ENCODE data around the gene NOX3. TPM values are rescaled to one million over a fixed set of nuclear protein-coding genes. Genes with fewer than 3 reads are reported as not detected.

The NOX3 gene
- total RNA-seq, 3 donors from 2014 or later (not counting 1 experiment from before 2014, with no cell fraction given) = not detected

DNA sequence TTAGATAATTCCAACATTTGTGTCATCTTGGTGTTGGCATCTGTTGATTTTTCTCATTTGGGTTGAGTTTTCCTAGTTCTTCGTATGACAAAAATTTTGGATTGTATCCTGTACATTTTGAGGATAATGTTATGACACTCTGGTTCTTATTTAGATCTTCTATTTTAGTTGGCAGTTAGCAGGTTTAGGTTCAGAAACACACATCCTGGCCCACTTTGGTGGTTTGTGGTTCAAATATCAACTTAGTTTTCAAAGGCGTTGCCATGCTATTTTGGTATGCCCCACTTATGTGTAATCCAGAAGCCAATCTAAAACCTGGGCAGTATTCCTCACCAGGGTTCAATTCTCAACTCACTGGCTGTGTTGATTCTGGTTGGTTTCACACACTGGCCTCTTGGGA, 68.2 kb downstream of the NOX3 start:
- Histone ChIP-seq H3K36me3 (ENCODE audit: control insufficient read depth, insufficient read depth, low read length) (no peaks in the 10 kb centered on the region), H3K9me3 (ENCODE audit: control insufficient read depth, insufficient read depth, low read length) (no peaks in the 10 kb centered on the region), H3K4me3 (ENCODE audit: low read length) (no peak overlapping the region), H3K27me3 (ENCODE audit: control insufficient read depth, insufficient read depth, low read length) (no peaks in the 10 kb centered on the region), H3K4me1 (ENCODE audit: control insufficient read depth, insufficient read depth, low read length) (no peaks in the 10 kb centered on the region), H3K27ac (ENCODE audit: low read length) (no peak overlapping the region)
- no peak for DNase-seq
- intact Hi-C loops (cut with micrococcal nuclease) = no loop called here
- TF ChIP-seq, protein P1, sequence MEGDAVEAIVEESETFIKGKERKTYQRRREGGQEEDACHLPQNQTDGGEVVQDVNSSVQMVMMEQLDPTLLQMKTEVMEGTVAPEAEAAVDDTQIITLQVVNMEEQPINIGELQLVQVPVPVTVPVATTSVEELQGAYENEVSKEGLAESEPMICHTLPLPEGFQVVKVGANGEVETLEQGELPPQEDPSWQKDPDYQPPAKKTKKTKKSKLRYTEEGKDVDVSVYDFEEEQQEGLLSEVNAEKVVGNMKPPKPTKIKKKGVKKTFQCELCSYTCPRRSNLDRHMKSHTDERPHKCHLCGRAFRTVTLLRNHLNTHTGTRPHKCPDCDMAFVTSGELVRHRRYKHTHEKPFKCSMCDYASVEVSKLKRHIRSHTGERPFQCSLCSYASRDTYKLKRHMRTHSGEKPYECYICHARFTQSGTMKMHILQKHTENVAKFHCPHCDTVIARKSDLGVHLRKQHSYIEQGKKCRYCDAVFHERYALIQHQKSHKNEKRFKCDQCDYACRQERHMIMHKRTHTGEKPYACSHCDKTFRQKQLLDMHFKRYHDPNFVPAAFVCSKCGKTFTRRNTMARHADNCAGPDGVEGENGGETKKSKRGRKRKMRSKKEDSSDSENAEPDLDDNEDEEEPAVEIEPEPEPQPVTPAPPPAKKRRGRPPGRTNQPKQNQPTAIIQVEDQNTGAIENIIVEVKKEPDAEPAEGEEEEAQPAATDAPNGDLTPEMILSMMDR (IDR thresholded peaks at IDR 0.05) = no peak
- Mint-ChIP-seq H3K4me3 (no peak overlapping the region), H3K36me3 (peaks cover 11% of the 10 kb centered on the region), H3K27me3 (ENCODE audit: low read depth in 2 of 2) (peaks cover 0 to 4% of the 10 kb centered on the region in 2 donors), H3K9me3 (peaks cover 0 to 2% of the 10 kb centered on the region in 2 donors), H3K4me1 (peaks cover 10 to 12% of the 10 kb centered on the region in 2 donors), H3K27ac (no peak overlapping the region)
- no peak for ATAC-seq
- 50% methylated on average over 2 of the region's 2 CpGs for WGBS (ENCODE audit: insufficient coverage)

DNA sequence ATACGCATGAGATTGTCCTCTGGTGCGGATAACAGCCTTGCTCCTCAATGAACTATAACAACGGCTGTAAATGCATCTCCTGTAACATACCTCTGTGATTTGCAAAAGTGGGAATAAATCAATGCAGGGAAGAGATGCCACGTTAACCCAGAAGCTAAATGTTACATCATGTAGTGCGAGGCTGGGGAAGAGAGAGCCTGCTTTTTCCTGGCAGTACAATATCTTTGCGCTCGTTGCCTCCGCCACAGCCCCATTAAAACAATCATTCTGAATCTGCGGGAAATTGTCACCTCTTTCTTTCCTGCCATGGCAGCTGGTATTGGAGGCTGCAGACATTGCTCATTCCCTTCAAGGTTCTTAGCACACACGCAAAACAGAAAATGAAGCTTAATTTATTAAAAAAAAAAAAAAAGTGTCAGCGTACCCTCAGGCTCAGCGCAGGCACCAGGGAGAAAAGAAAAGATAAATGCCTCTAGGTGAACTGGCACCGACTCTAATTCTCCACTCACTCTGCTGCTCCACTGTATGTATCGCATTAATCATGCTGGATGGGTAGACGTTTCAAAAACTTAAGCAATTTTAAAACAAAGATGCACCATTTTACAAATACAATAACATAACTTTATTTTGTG, 71.2 kb downstream of the NOX3 start:
- peaks cover 10 to 12% of the 10 kb centered on the region in 2 donors for H3K4me1 Mint-ChIP-seq
- Histone ChIP-seq H3K4me3 (ENCODE audit: low read length) (no peak overlapping the region), H3K36me3 (ENCODE audit: control insufficient read depth, insufficient read depth, low read length) (no peaks in the 10 kb centered on the region), H3K27ac (ENCODE audit: low read length) (no peak overlapping the region), H3K9me3 (ENCODE audit: control insufficient read depth, insufficient read depth, low read length) (no peaks in the 10 kb centered on the region), H3K4me1 (ENCODE audit: control insufficient read depth, insufficient read depth, low read length) (no peaks in the 10 kb centered on the region), H3K27me3 (ENCODE audit: control insufficient read depth, insufficient read depth, low read length) (no peaks in the 10 kb centered on the region)
- H3K9me3 Mint-ChIP-seq = peaks cover 0 to 1% of the 10 kb centered on the region in 2 donors
- no peak for DNase-seq
- no peak for ATAC-seq
- peaks cover 10% of the 10 kb centered on the region for H3K36me3 Mint-ChIP-seq
- H3K4me3 Mint-ChIP-seq = no peak overlapping the region
- no peak overlapping the region for H3K27ac Mint-ChIP-seq
- TF ChIP-seq, protein P1 (IDR thresholded peaks at IDR 0.05) = no peak
- H3K27me3 Mint-ChIP-seq (ENCODE audit: low read depth in 2 of 2) = no peaks in the 10 kb centered on the region
- 93% methylated on average over 15 of the region's 15 CpGs for WGBS (ENCODE audit: insufficient coverage)
- intact Hi-C loops (cut with micrococcal nuclease) = no loop called here

DNA sequence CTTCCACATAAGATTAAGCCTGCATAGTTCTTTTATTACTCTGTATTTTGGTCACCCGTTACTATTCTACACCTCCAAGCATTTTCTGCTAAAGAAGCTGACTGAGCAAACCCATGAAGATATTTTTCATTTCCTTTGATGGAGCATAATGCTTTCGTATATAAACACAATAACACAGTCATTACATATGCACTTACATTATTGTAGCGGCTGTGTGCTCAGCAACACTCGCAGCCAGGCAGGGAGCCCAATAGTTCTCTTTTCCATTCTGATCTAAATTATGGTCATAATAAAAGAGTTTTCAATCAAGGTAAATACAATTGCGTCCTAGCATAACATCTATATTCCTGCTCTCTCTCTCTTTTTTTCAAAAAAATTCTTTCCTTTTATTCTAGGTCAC, 71.7 kb downstream of the NOX3 start:
- H3K27me3 Mint-ChIP-seq (ENCODE audit: low read depth in 2 of 2) = no peaks in the 10 kb centered on the region
- H3K4me3 ChIP-seq (ENCODE audit: low read length) = no peak overlapping the region
- no peak overlapping the region for H3K4me3 Mint-ChIP-seq
- 96% methylated on average over 3 of the region's 5 CpGs for WGBS (ENCODE audit: insufficient coverage)
- DNase-seq = no peak
- TF ChIP-seq, protein P1 (IDR thresholded peaks at IDR 0.05) = no peak
- no peaks in the 10 kb centered on the region for H3K36me3 ChIP-seq (ENCODE audit: control insufficient read depth, insufficient read depth, low read length)
- H3K4me1 Mint-ChIP-seq = peaks cover 10 to 12% of the 10 kb centered on the region in 2 donors
- H3K36me3 Mint-ChIP-seq = peaks cover 4% of the 10 kb centered on the region
- H3K27me3 ChIP-seq (ENCODE audit: control insufficient read depth, insufficient read depth, low read length) = no peaks in the 10 kb centered on the region
- intact Hi-C loops (cut with micrococcal nuclease) = no loop called here
- no peak overlapping the region for H3K27ac ChIP-seq (ENCODE audit: low read length)
- no peaks in the 10 kb centered on the region for H3K4me1 ChIP-seq (ENCODE audit: control insufficient read depth, insufficient read depth, low read length)
- H3K9me3 ChIP-seq (ENCODE audit: control insufficient read depth, insufficient read depth, low read length) = no peaks in the 10 kb centered on the region
- no peak for ATAC-seq
- H3K27ac Mint-ChIP-seq = no peak overlapping the region
- no peaks in the 10 kb centered on the region for H3K9me3 Mint-ChIP-seq

DNA sequence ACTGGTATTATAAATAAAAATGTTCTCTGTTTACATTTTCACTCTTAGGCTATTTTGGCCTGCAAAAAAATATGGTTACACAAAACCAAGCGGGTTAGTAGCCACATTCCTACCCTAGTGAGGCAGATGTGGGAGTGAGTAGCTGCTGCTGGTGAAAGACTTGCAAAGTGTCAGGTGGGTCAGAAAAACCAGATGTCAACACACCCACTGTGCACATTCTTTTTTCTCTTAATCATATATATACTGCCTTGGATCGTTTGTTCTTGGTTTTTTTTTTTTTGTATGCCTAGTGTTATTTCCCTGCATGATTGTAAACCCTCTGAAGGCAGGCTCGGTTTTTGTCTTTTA, 73.3 kb downstream of the NOX3 start:
- peaks cover 4 to 5% of the 10 kb centered on the region in 2 donors for H3K4me1 Mint-ChIP-seq
- no peak overlapping the region for H3K4me3 Mint-ChIP-seq
- ATAC-seq = no peak
- H3K27me3 ChIP-seq (ENCODE audit: control insufficient read depth, insufficient read depth, low read length) = no peaks in the 10 kb centered on the region
- DNase-seq = no peak
- intact Hi-C loops (cut with micrococcal nuclease) = no loop called here
- no peaks in the 10 kb centered on the region for H3K9me3 ChIP-seq (ENCODE audit: control insufficient read depth, insufficient read depth, low read length)
- no peaks in the 10 kb centered on the region for H3K27me3 Mint-ChIP-seq (ENCODE audit: low read depth in 2 of 2)
- H3K36me3 Mint-ChIP-seq = no peaks in the 10 kb centered on the region
- no peaks in the 10 kb centered on the region for H3K9me3 Mint-ChIP-seq
- no peaks in the 10 kb centered on the region for H3K36me3 ChIP-seq (ENCODE audit: control insufficient read depth, insufficient read depth, low read length)
- WGBS (ENCODE audit: insufficient coverage) = no CpG with 5 or more reads among the region's 3 CpGs
- H3K27ac ChIP-seq (ENCODE audit: low read length) = no peak overlapping the region
- H3K4me1 ChIP-seq (ENCODE audit: control insufficient read depth, insufficient read depth, low read length) = no peaks in the 10 kb centered on the region
- H3K27ac Mint-ChIP-seq = no peak overlapping the region
- TF ChIP-seq, protein P1 (IDR thresholded peaks at IDR 0.05) = no peak
- no peak overlapping the region for H3K4me3 ChIP-seq (ENCODE audit: low read length)
